Vagina (tissue), 2 donors: Measurements from ENCODE around the gene GPC2.

Experiments used
- CTCF ChIP-seq, 3 experiments: fragments of 450-650 bp in 2 of 3; fragments of 200-600 bp in 1 of 3; sonication (generic) in 1 of 3; IDR thresholded peaks; one replicate each; pipeline ENCODE4 v1.5.1; 2017 to 2019; ENCODE audit warnings: antibody characterized with exemption in 3 of 3, mild to moderate bottlenecking in 2 of 3, moderate library complexity in 2 of 3
- POLR2AphosphoS5 ChIP-seq, 2 donors: sonication (generic); formaldehyde crosslinking; IDR thresholded peaks; one replicate each; pipeline ENCODE4 v1.9.0; 2017; ENCODE audit warnings: antibody characterized with exemption in 2 of 2, mild to moderate bottlenecking in 2 of 2, low read depth in 1 of 2; ENCODE audit not compliant: insufficient read depth in 1 of 2

- TF ChIP-seq CTCF (IDR thresholded peaks at IDR 0.05) (no peak), POLR2AphosphoS5 (IDR thresholded peaks at IDR 0.05; ENCODE audit: insufficient read depth in 1 of 2, low read depth in 1 of 2) (no peak)
Observed at GRCh38 chr7:100157069-100157333, 20.2 kb downstream of the GPC2 start.
